DOHH2 (cell line): ENCODE measurements around the gene EPHA10.

Experiments
- CTCF ChIP-seq: fragments of 200-600 bp; sonication (generic); IDR thresholded peaks from one replicate; pipeline ENCODE4 v1.5.1; 2014; ENCODE audit warnings: antibody characterized with exemption, mild to moderate bottlenecking, low read depth, low read length; ENCODE audit not compliant: poor library complexity, severe bottlenecking
- EZH2phosphoT487 ChIP-seq: fragments of 200-600 bp; sonication (generic); IDR thresholded peaks from 2 replicates; pipeline ENCODE4 v1.6.1; 2017; ENCODE audit warnings: borderline replicate concordance, mild to moderate bottlenecking, antibody characterized with exemption, low read length, moderate library complexity, mixed read lengths

- no peak for TF ChIP-seq CTCF
- TF ChIP-seq EZH2phosphoT487 = no peak
These were observed 88.4 kb downstream of the EPHA10 start for GRCh38 chr1:37676281-37677142.
